ENCODE data around the gene RNF169. TPM values are rescaled to one million over a fixed set of nuclear protein-coding genes. Genes with fewer than 3 reads are reported as not detected.

Gene RNF169
- total and polyA plus RNA-seq, 2 experiments from 2014 or later: 0.78 to 16.5 TPM

GRCh38 chr11:74775762-74776161 lies 27.1 kb downstream of the RNF169 start:
- Histone ChIP-seq H3K4me3 (no peak overlapping the region), H2AFZ (no peak overlapping the region), H3K9me2 (ENCODE audit: insufficient read depth) (no peaks in the 10 kb centered on the region), H3K36me3 (ENCODE audit: insufficient read depth) (no peaks in the 10 kb centered on the region), H3K79me2 (replicated peaks; ENCODE audit: insufficient read depth) (peaks cover 64% of the 10 kb centered on the region), H3K27me3 (ENCODE audit: insufficient read depth) (no peaks in the 10 kb centered on the region), H4K20me1 (replicated peaks; ENCODE audit: insufficient read depth) (peaks cover 17% of the 10 kb centered on the region; the same call in 1 of the 2 replicates), H3K27ac (ENCODE audit: low read depth) (no peak overlapping the region), H3F3A (replicated peaks; ENCODE audit: low read depth) (no peaks in the 10 kb centered on the region), H3K4me1 (ENCODE audit: insufficient read depth) (no peaks in the 10 kb centered on the region), H3K4me2 (no peak overlapping the region)
- Mint-ChIP-seq H3K27ac (no peak overlapping the region), H3K9me3 (no peaks in the 10 kb centered on the region), H3K27me3 (ENCODE audit: insufficient read depth, low read depth, poor library complexity) (no peaks in the 10 kb centered on the region), H3K4me3 (no peak overlapping the region), H3K4me1 (no peaks in the 10 kb centered on the region), H3K36me3 (ENCODE audit: low read depth) (no peaks in the 10 kb centered on the region)
- ATAC-seq: no peak
- no peak for DNase-seq (ENCODE audit: low spot score)
- TF ChIP-seq EZH2 (IDR thresholded peaks at IDR 0.05; ENCODE audit: low read depth, unreplicated experiment): no peak
- TF ChIP-seq CREB1 (CRISPR knock-in tag; IDR thresholded peaks at IDR 0.05; ENCODE audit: low read depth): no peak
- TF ChIP-seq ETS1 (IDR thresholded peaks at IDR 0.05): no peak
- no peak for TF ChIP-seq NANOG (IDR thresholded peaks at IDR 0.05; ENCODE audit: borderline replicate concordance)
- TF ChIP-seq ZNF462 (CRISPR knock-in tag; IDR thresholded peaks at IDR 0.05): no peak
- no peak for TF ChIP-seq JUNB (IDR thresholded peaks at IDR 0.05; ENCODE audit: unreplicated experiment)
- TF ChIP-seq CTCF (conservative IDR thresholded peaks at IDR 0.05; ENCODE audit: low read depth in 2 of 2): no peak
- TF ChIP-seq ZNF331 (CRISPR knock-in tag; IDR thresholded peaks at IDR 0.05; ENCODE audit: low read depth): no peak
- no peak for TF ChIP-seq ZNF114 (CRISPR knock-in tag; IDR thresholded peaks at IDR 0.05)
- no peak for TF ChIP-seq POLR2AphosphoS5 (IDR thresholded peaks at IDR 0.05; ENCODE audit: low read depth)
- no peak for TF ChIP-seq STAT1 (IDR thresholded peaks at IDR 0.05; ENCODE audit: unreplicated experiment)
- TF ChIP-seq REST (IDR thresholded peaks at IDR 0.05; ENCODE audit: unreplicated experiment): no peak
- TF ChIP-seq EZH2phosphoT487 (IDR thresholded peaks at IDR 0.05; ENCODE audit: unreplicated experiment): no peak

Data from GM23338 (cell line).